Measurements from ENCODE around the gene RNF25. TPM values are rescaled to one million over a fixed set of nuclear protein-coding genes. Genes with fewer than 3 reads are reported as not detected.
A peak's percentile ranks its signal among the peaks of the same experiment; 100 is the strongest.

RNF25 gene
- total RNA-seq (19.5 TPM), polyA plus RNA-seq (10 to 100 TPM; 20.0 to 25.6 (median 22.7) TPM)

DNA sequence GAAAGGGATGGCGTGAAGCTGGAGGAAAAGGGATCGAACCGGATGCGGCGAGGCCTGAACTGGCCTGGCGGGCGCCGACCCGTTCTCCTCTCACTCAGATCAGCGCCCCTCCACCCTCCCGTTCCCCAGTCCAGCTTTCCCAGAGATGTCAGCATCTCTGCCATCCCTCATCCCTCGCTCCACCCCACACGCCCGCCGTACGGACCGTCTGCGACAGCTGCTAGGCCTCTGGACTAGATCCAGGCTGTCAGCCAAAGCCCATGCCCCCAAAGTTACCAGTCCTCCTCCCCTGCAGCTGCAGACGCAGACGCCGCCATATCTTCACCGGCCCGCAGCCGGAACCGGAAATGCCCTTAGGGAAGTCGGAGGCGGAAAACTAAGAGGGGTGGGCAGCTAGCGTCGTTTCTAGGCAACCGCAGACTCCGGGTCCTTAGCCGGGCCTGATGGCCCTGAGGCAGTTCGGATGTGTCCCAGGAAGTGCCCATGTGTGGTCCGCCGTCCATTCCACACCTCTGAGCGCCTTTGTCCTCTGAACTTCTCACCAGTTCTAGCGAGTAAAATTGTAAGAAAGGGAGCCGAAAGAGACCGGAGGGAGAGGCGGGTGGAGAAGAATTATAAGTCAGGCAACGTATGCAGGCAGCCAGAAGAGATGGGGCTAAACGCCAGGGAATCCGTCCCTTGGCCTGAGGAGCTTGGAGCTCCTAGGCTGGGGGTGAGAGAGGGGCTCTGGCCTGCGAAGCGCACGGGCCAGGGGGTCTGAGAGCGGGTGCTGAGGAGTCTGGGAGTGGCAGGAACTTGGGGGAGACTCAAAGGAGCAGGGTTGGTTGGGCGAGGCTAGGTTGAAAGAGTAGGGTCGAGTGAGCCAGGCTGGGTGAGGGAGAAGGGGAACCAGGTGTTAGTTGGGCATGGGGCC is at the start of gene RNF25, which contains the start of gene STK36:
RNF25 (minus strand) TSS at position 349 of the 913 bp plus-strand sequence; CDS start at position 317, 32 bp downstream.
STK36 (plus strand) TSS at position 433 of the 913 bp plus-strand sequence. CDS start 744 bp downstream, outside the sequence.
- Histone ChIP-seq H3K27ac (ENCODE audit: insufficient read depth, low read length, poor library complexity, severe bottlenecking) (peak within 1 kb of the TSS; percentile 79), H3K36me3 (ENCODE audit: control insufficient read depth, insufficient read depth, low read length) (peaks cover 16% of the 10 kb centered on the region), H3K4me1 (ENCODE audit: control insufficient read depth, insufficient read depth, low read length, poor library complexity, severe bottlenecking) (peaks cover 17% of the 10 kb centered on the region), H3K4me3 (ENCODE audit: low read depth, low read length) (peak within 1 kb of the TSS; percentile 90), H3K9me3 (ENCODE audit: control insufficient read depth in 2 of 2, low read length in 2 of 2) (no peaks in the 10 kb centered on the region), H3K27me3 (ENCODE audit: control insufficient read depth, insufficient read depth, low read length) (no peaks in the 10 kb centered on the region)
- ATAC-seq (ENCODE audit: low read depth in 2 of 2), result peak; percentile 94 to 95
- Mint-ChIP-seq H3K27me3 (no peaks in the 10 kb centered on the region), H3K9me3 (no peaks in the 10 kb centered on the region), H3K27ac (peak within 1 kb of the TSS; percentile 96 to 98 (median 98)), H3K4me3 (peak within 1 kb of the TSS; percentile 96 to 99 (median 98)), H3K4me1 (peaks cover 4 to 23% (median 16%) of the 10 kb centered on the region in 4 donors), H3K36me3 (peaks cover 10% of the 10 kb centered on the region)
- peak; percentile 76 to 91 (median 82) for DNase-seq

DNA sequence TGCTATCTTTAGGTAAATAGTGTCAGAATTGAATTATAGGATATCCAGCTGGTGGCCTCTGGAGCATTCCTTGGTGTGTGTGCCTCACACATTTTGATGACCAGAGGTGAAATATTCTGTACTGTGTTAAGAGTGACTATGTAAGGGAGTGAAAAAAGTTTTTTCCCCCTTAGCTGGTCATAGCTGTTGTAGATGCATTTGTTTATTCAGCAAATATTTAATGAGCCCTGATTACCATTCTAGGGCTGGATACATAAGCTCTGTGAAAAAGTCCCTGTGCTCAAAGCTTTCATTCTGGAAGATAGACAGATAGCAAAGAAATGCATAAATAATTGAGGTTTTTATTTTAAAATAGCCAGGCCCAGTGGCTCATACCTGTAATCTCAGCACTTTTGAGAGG is 49.7 kb upstream of the RNF25 start:
- H3K27ac Mint-ChIP-seq, result peak overlapping the region in 1 of 3 donors; percentile 44
- H3K9me3 ChIP-seq (ENCODE audit: control insufficient read depth in 2 of 2, low read length in 2 of 2), result peaks cover 9 to 10% of the 10 kb centered on the region in 2 experiments
- peaks cover under 1% of the 10 kb centered on the region for H3K36me3 ChIP-seq (ENCODE audit: control insufficient read depth, insufficient read depth, low read length)
- no peaks in the 10 kb centered on the region for H3K27me3 Mint-ChIP-seq
- no peaks in the 10 kb centered on the region for H3K27me3 ChIP-seq (ENCODE audit: control insufficient read depth, insufficient read depth, low read length)
- no peak overlapping the region for H3K4me3 ChIP-seq (ENCODE audit: low read depth, low read length)
- H3K9me3 Mint-ChIP-seq, result peaks cover 0 to 11% (median 7%) of the 10 kb centered on the region in 7 donors
- peaks cover 17% of the 10 kb centered on the region for H3K36me3 Mint-ChIP-seq
- H3K4me1 Mint-ChIP-seq, result peaks cover 8 to 27% (median 13%) of the 10 kb centered on the region in 4 donors
- DNase-seq (no peak), ATAC-seq (ENCODE audit: low read depth in 2 of 2) (no peak)
- no peak overlapping the region for H3K4me3 Mint-ChIP-seq
- H3K27ac ChIP-seq (ENCODE audit: insufficient read depth, low read length, poor library complexity, severe bottlenecking), result no peak overlapping the region
- H3K4me1 ChIP-seq (ENCODE audit: control insufficient read depth, insufficient read depth, low read length, poor library complexity, severe bottlenecking), result no peaks in the 10 kb centered on the region

- Mint-ChIP-seq H3K36me3 (peaks cover 14% of the 10 kb centered on the region), H3K27me3 (no peaks in the 10 kb centered on the region), H3K4me1 (peaks cover 10 to 24% (median 13%) of the 10 kb centered on the region in 4 donors), H3K27ac (peak overlapping the region in 1 of 3 donors; percentile 79), H3K9me3 (peaks cover 0 to 4% (median 0%) of the 10 kb centered on the region in 7 donors), H3K4me3 (no peak overlapping the region)
- DNase-seq, result no peak
- Histone ChIP-seq H3K27me3 (ENCODE audit: control insufficient read depth, insufficient read depth, low read length) (no peaks in the 10 kb centered on the region), H3K27ac (ENCODE audit: insufficient read depth, low read length, poor library complexity, severe bottlenecking) (no peak overlapping the region), H3K4me3 (ENCODE audit: low read depth, low read length) (no peak overlapping the region), H3K36me3 (ENCODE audit: control insufficient read depth, insufficient read depth, low read length) (peaks cover 2% of the 10 kb centered on the region), H3K4me1 (ENCODE audit: control insufficient read depth, insufficient read depth, low read length, poor library complexity, severe bottlenecking) (no peaks in the 10 kb centered on the region), H3K9me3 (ENCODE audit: control insufficient read depth in 2 of 2, low read length in 2 of 2) (peaks cover 0 to 2% of the 10 kb centered on the region in 2 experiments)
- ATAC-seq (ENCODE audit: low read depth in 2 of 2), result no peak
These were observed 48.5 kb upstream of the RNF25 start for GRCh38 chr2:218720048-218721041.

GRCh38 chr2:218719457-218719856 is 47.7 kb upstream of the RNF25 start:
- H3K4me1 ChIP-seq (ENCODE audit: control insufficient read depth, insufficient read depth, low read length, poor library complexity, severe bottlenecking), result no peaks in the 10 kb centered on the region
- no peaks in the 10 kb centered on the region for H3K27me3 ChIP-seq (ENCODE audit: control insufficient read depth, insufficient read depth, low read length)
- no peak overlapping the region for H3K4me3 Mint-ChIP-seq
- H3K27ac Mint-ChIP-seq, result no peak overlapping the region
- no peak overlapping the region for H3K27ac ChIP-seq (ENCODE audit: insufficient read depth, low read length, poor library complexity, severe bottlenecking)
- H3K9me3 Mint-ChIP-seq, result peaks cover 0 to 4% (median 0%) of the 10 kb centered on the region in 7 donors
- no peaks in the 10 kb centered on the region for H3K9me3 ChIP-seq (ENCODE audit: control insufficient read depth in 2 of 2, low read length in 2 of 2)
- no peak overlapping the region for H3K4me3 ChIP-seq (ENCODE audit: low read depth, low read length)
- ATAC-seq (ENCODE audit: low read depth in 2 of 2), result no peak
- peaks cover 14% of the 10 kb centered on the region for H3K36me3 Mint-ChIP-seq
- DNase-seq, result no peak
- H3K4me1 Mint-ChIP-seq, result peaks cover 10 to 24% (median 15%) of the 10 kb centered on the region in 4 donors
- H3K36me3 ChIP-seq (ENCODE audit: control insufficient read depth, insufficient read depth, low read length), result peaks cover 2% of the 10 kb centered on the region
- H3K27me3 Mint-ChIP-seq, result no peaks in the 10 kb centered on the region

GRCh38 chr2:218718058-218718457 is 46.3 kb upstream of the RNF25 start:
- H3K4me1 ChIP-seq (ENCODE audit: control insufficient read depth, insufficient read depth, low read length, poor library complexity, severe bottlenecking), result no peaks in the 10 kb centered on the region
- H3K27me3 ChIP-seq (ENCODE audit: control insufficient read depth, insufficient read depth, low read length), result no peaks in the 10 kb centered on the region
- ATAC-seq (ENCODE audit: low read depth in 2 of 2) (no peak), DNase-seq (no peak)
- peaks cover 18% of the 10 kb centered on the region for H3K36me3 Mint-ChIP-seq
- H3K4me3 ChIP-seq (ENCODE audit: low read depth, low read length), result no peak overlapping the region
- H3K4me3 Mint-ChIP-seq, result no peak overlapping the region
- H3K9me3 Mint-ChIP-seq, result peaks cover 0 to 2% (median 0%) of the 10 kb centered on the region in 7 donors
- H3K4me1 Mint-ChIP-seq, result peaks cover 14 to 21% (median 20%) of the 10 kb centered on the region in 4 donors
- H3K36me3 ChIP-seq (ENCODE audit: control insufficient read depth, insufficient read depth, low read length), result peaks cover 2% of the 10 kb centered on the region
- H3K27me3 Mint-ChIP-seq, result no peaks in the 10 kb centered on the region
- no peak overlapping the region for H3K27ac ChIP-seq (ENCODE audit: insufficient read depth, low read length, poor library complexity, severe bottlenecking)
- no peak overlapping the region for H3K27ac Mint-ChIP-seq
- no peaks in the 10 kb centered on the region for H3K9me3 ChIP-seq (ENCODE audit: control insufficient read depth in 2 of 2, low read length in 2 of 2)

- H3K27ac Mint-ChIP-seq, result no peak overlapping the region
- H3K4me1 ChIP-seq (ENCODE audit: control insufficient read depth, insufficient read depth, low read length, poor library complexity, severe bottlenecking), result no peaks in the 10 kb centered on the region
- no peaks in the 10 kb centered on the region for H3K9me3 Mint-ChIP-seq
- H3K27me3 Mint-ChIP-seq, result no peaks in the 10 kb centered on the region
- H3K9me3 ChIP-seq (ENCODE audit: control insufficient read depth in 2 of 2, low read length in 2 of 2), result no peaks in the 10 kb centered on the region
- no peak for ATAC-seq (ENCODE audit: low read depth in 2 of 2)
- H3K4me3 Mint-ChIP-seq, result no peak overlapping the region
- peaks cover 6 to 21% (median 18%) of the 10 kb centered on the region in 4 donors for H3K4me1 Mint-ChIP-seq
- H3K27me3 ChIP-seq (ENCODE audit: control insufficient read depth, insufficient read depth, low read length), result no peaks in the 10 kb centered on the region
- H3K36me3 Mint-ChIP-seq, result peaks cover 18% of the 10 kb centered on the region
- no peak overlapping the region for H3K4me3 ChIP-seq (ENCODE audit: low read depth, low read length)
- peaks cover 2% of the 10 kb centered on the region for H3K36me3 ChIP-seq (ENCODE audit: control insufficient read depth, insufficient read depth, low read length)
- no peak overlapping the region for H3K27ac ChIP-seq (ENCODE audit: insufficient read depth, low read length, poor library complexity, severe bottlenecking)
- DNase-seq, result no peak
These were observed 45.5 kb upstream of the RNF25 start for GRCh38 chr2:218717262-218717661.

DNA sequence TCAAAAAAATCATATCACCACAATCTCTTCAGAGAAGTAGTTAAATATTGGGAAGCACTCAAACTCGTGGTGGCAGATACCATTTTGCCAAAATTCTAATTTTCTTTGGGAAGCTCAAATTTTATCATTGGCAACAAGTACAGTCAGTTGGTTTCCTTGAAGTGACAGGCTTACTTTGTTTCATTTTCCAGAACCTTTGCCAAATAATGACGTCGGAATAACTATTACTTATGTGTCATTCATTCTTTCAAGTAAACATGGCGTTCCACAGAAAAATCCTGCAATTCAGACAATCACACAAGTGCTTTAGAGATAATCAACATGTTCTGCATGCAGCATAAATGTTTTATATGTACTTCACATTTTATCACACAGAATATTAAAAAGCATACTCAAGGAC is 44.3 kb upstream of the RNF25 start:
- H3K27me3 ChIP-seq (ENCODE audit: control insufficient read depth, insufficient read depth, low read length), result no peaks in the 10 kb centered on the region
- H3K9me3 Mint-ChIP-seq, result no peaks in the 10 kb centered on the region
- no peak overlapping the region for H3K4me3 Mint-ChIP-seq

More for the DNA sequence above, 44.3 kb upstream of the RNF25 start:
- Histone ChIP-seq H3K9me3 (ENCODE audit: control insufficient read depth in 2 of 2, low read length in 2 of 2) (no peaks in the 10 kb centered on the region), H3K4me1 (ENCODE audit: control insufficient read depth, insufficient read depth, low read length, poor library complexity, severe bottlenecking) (peaks cover 8% of the 10 kb centered on the region), H3K27ac (ENCODE audit: insufficient read depth, low read length, poor library complexity, severe bottlenecking) (no peak overlapping the region), H3K36me3 (ENCODE audit: control insufficient read depth, insufficient read depth, low read length) (peaks cover 2% of the 10 kb centered on the region), H3K4me3 (ENCODE audit: low read depth, low read length) (no peak overlapping the region)
- DNase-seq (no peak), ATAC-seq (ENCODE audit: low read depth in 2 of 2) (no peak)
- Mint-ChIP-seq H3K27me3 (no peaks in the 10 kb centered on the region), H3K36me3 (peaks cover 18% of the 10 kb centered on the region), H3K27ac (no peak overlapping the region), H3K4me1 (peaks cover 11 to 30% (median 23%) of the 10 kb centered on the region in 4 donors)
